ENCODE results near the gene FSTL4.

Gene FSTL4

DNA sequence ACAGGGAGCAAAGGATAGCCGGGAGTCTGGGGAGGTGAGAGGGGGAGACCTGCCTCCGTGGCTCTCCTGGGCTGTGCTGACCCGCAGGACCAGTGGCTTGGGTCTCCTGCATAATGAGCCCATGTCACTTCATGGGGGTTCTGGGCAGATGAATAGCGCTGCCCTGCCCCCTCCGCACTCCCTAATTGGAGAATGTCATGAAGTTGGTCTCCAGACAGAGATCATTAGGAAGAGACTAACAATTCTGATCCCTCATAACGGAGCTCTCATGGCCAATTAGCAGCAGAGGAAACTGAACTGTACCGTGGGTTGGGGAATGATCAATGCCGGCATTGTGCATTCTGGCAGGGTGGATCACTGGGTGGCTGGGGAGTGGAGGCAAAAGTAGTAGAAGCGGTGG lies 186.1 kb downstream of the FSTL4 start:
- DNase-seq (ENCODE audit: low spot score) = no peak

DNA sequence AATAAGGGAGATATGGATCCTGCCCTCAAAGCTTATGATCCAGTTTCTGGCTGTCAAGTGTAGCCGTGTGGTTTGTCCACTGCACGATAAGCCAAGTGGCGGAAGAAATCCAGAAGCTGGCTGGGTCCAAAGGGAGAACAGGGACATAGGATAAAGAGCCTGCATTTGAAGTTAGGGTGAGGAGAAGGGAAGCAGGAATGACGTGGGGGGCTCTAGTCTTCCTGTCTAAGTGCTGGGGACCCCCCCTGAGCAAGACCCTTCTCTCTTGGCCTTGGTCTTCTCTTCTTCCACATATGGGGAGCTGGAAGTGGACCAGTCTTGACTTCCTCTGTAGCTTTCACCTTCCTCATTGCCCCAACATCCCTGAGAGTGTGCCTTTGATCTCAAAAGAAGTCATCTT lies 186.6 kb downstream of the FSTL4 start:
- DNase-seq (ENCODE audit: low spot score) = no peak

DNA sequence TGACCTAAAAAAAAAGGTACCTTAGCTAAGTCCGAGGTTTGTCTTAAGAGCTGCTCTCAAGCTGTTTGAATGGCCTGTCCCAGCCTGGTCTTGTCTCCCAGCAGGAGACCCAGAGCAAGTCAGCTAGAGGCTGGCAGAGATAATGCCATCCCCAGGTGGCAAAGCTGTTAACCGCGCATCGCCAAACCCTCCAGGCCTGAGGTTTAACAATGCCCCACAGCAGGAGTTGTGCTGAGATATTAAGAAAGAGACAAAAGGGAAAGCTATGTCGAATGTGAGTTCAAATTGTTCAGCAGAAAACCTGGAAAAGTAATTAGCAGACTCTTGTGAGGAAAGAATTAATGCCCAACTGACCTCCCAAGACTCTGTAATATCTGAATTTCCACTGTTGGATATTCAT lies 187.1 kb downstream of the FSTL4 start:
- no peak for DNase-seq (ENCODE audit: low spot score)

DNA sequence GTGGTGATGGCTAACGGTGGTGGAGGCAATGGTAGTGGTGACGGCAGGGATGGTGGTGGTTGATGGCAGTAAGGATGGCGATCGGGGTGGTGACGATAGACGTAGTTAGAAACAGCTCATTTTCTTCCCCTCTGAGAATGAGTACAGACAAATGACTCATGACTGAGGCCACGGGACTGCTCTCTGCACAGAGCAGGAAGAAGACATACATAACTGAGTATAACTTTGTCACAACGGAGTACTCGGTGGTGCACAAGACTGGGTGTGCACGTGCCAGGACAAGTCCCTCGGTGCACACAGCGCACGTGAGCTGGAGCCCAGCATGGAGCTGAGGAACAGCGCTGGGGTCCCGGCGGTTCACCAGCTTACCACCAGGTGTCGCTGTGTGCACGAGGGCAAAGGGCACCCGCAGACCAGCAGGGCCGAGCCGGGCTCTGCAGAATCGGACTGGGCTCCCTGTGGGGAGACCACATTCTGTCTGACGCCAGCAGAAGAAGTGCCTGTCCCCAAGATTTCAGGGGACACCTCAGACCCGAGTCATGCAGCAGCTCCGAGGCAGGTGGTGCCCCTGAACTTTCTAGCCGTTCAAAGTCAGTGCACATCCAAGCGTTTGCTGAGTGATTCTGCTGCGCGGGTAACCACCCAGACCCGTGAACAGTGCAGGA lies 188.6 kb downstream of the FSTL4 start:
- peak; percentile 17 for DNase-seq (ENCODE audit: low spot score)

DNA sequence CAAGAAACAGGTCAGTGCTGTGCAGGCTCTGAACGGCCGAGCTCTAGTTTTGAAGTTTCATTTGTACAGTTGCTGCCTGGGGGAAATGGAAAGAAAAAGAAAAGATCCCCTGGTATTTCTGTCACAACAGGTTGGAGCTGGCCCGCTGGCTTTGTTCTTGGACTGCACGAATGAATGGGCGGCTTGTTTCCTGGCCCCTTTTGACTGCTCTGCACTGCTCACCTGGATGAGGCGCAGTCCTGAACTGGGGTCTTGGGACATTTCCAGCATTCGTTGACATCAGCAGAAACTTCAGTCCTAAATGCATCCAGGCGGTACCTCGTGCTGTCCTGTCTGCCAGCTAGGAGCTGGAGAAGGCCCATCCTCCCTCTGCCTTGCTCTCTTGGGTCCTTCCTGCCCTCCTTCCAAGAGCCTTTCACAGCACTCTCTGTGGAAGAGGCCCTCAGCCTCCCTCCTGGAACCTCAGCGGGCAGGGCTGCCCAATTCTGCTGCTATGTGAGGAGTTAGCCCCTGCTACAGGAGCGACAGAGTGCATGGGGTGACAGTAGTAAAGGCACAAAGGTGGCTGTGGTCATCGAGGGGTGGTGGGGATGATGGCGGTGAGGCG lies 189.2 kb downstream of the FSTL4 start:
- no peak for DNase-seq (ENCODE audit: low spot score)

DNA sequence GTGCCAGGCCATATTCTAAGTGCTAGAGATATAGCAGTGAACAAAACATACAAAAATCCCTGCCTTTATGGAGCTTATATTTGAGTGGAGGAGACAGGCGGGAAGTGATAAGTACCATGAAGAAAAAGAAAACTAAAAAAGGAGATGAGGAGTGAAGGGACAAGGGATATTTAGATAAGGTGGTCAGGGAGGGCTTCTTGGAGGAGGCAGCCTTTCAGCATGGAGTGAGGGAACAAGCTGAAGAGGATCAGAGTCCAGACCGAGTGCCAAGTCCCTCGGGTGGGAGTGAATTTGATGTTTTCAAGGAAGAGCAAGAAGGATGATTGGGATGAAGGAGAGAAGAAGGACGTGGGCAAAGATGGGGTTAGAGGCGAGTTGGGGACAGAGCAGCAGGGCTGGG lies 190.5 kb downstream of the FSTL4 start:
- DNase-seq (ENCODE audit: low spot score) = no peak

DNA sequence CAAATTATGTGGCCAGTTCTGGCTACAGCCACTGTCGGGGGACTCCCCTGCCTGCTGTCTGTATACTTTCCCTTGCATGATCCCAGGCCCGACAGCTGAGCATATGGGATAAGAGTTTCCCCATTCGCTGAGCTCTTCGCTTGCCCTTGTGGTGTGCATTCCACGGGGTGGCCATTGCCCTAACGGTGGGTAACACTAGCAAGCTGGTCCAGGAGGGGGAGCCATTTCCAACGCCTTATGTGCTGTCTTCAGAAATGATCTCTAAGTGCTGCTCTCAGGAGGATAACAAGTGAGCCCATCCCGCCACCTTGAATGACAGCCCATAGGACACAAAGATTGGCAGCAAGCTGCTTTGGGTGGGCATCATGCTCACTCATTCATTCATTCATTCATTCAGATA lies 190.9 kb downstream of the FSTL4 start:
- DNase-seq (ENCODE audit: low spot score) = no peak

DNA sequence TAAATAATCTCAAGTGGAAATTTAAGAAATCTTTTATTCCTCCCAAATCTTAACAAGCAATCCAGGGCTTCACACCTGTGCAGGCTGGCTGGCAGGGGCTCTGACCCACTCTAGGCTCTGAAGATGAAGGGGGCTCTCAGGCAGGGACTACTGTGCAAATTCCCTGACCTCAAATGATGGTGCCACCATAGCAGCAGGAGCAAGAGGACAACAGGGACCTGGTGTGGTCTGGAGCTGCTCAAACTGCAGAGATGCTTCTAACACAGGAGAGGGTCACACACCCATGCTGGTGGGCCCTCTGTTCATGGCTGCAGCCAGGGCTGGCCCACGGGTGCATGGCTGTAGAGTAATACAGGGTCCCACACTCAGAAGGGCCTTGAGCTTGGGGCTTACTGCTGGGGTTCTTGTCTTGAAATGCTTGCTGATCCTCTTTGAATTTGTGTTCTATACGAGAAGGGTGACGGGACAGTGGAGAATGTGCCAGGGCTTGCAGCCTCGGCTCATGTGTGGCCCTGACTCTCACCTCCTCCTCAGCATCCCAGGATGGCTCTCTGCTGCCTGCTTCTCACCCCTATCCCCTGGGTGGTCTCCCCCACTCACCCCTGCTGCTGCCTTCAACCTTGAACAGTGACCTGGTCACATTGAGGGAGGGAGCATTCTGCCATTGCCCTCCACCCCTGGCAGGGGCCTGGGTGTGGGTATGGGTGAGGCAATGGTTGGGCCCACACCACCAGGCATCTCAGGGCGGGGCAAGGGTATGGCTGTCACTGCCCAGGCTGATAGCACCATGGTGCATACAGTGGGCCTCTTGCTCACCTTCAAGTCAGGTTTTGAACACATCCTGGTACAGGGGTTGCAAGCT lies 191.7 kb downstream of the FSTL4 start:
- DNase-seq (ENCODE audit: low spot score) = no peak

DNA sequence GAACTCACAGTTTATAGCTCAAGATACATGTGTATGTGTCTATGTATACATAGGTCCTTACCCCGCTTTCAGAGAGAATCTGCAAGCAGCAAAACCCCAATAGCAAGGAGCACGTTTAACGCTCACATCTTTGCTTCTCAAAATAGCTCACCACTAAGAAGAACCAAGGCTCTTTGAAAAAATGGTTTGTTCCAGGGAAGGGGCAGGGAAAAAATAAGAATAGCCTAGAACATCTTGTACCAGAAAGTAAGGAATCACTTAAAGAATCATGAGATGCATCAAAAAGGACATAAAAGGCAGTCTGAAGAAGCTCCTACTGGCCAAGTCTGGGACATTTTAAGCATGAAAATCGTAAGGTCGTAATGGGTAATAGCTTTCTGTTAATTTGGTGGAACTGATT lies 196.4 kb downstream of the FSTL4 start:
- no peak for DNase-seq (ENCODE audit: low spot score)

DNA sequence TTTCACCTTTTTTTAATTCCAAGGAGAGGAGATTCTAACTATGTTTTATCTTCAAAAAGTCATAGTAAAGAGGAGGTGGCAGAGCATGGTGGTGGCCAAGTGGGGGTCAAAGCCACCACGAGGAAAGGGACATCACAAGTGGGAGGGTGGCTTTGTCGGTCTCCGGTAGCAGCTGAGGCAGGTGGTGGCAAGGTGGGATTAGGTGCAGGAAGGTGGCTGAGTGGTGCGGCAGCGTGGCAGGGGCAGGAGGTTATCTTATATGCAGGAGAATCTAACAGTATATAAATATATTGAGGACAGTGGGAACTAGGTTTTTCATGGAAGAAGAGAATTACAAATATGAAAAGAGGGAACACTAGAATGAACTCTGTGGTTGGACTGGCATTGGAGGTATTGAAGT lies 196.8 kb downstream of the FSTL4 start:
- no peak for DNase-seq (ENCODE audit: low spot score)

DNA sequence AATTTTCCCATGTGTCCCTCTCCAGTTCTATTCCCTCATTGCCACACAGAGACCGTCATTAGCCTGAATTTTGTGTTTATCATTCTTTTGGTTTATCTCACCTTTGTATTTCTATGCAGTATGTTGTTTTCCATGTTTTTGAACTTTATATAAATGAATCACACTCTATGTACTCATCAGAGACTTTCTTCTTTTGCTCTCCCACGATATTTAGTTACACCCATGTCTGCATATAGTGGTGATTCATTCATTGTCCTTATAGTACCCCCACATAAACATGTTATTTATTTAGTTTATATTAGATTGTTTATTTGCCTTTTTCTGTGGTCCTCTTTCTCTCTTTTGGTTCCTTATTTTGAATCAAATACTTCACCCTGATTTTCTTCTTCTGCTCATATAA lies 199.7 kb downstream of the FSTL4 start:
- DNase-seq (ENCODE audit: low spot score) = no peak

DNA sequence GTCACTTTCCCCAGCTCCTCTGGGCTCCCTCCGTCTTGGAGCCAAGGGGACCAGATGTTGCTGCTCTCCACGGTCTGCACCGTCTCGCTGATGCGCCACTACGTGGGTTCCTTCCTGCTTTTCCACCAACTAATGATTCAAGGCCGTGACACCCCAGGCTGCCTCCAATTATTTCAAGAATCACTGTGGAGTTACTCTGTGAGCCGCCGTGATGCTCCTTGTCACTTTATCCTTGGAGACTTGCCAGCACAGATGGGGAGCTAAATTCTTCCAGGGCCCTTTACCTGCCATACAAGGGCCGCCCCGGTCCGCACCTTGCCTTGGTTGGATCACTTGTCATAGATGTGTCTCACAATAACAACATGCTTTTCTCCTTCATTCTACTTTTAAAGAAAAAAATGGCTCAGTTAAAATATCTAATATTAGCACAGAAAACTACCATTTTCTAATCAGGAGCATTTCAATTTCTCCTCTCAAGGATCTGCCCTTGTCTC lies 202.0 kb downstream of the FSTL4 start:
- DNase-seq (ENCODE audit: low spot score) = no peak

DNA sequence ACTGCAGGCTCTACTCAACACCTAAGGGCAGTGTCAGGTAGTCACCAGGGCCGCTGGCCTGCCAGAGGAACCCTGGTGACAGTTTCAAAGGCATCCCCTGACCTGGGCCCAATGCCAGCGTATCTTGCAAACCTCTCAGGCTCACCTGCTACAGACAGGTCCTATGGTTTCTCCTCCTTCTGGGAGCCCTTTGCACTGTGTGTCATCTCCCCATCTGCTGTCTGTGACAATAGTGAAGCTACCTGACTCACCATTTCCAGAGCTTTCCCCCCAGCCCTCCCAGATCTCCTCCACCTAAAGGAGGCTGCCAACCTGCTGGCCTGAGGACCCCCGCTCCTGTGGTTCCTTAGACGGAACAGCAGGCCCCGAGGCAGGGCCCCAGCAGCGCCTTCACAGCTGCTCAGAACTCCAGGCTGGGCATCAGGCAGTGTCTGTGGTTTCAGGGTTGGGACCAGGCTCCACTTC lies 203.1 kb downstream of the FSTL4 start:
- no peak for DNase-seq (ENCODE audit: low spot score)

DNA sequence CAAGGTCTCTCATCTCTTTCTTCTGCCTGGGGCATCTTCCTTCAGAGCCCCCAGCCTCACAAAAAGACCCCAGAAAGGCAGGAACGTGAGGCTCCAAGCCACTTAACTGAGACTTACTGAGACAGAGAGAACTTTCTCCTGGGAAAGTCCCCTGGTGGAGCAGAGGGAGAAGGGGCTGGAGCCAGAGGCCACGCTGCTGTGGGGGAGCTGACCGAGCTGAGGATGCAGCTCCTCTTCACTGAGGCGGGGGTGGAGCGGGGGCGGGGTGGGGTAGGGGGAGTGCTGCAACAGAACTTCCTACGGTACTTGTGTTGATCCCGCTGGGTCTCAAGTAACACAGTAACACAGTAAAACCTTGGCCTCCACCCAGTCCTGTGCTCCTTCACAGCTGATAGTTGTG lies 204.0 kb downstream of the FSTL4 start:
- no peak for DNase-seq (ENCODE audit: low spot score)

DNA sequence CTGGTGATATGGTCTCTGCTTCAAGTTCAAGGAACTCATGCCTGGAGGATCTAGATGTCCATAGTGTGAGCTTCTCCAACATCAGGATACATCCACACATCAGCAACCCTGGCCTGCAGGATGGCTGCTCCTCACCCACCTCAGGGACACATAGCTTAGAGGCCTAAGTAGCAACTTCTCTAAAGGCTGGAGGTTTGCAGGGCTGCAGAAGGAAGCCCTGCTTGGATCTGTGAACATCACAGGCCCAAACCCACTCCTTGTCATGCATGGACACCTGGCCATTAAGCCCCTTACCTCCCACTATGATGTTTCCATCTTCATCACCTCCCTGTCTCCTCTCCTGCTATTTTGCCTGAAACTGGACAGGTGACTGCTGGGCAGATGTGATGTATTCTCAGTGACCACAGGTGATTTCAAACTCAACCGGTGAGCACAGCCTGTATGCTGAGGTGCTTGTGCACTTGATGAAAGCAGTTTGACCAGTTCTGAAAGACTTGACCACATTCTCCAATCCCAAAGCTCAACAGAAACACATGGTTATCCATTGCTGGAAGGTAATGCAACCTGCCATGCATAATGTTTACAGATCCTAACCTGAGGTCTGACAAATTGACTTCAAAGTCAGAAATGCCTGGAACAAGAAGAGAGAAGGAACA lies 205.2 kb downstream of the FSTL4 start:
- no peak for DNase-seq (ENCODE audit: low spot score)

DNA sequence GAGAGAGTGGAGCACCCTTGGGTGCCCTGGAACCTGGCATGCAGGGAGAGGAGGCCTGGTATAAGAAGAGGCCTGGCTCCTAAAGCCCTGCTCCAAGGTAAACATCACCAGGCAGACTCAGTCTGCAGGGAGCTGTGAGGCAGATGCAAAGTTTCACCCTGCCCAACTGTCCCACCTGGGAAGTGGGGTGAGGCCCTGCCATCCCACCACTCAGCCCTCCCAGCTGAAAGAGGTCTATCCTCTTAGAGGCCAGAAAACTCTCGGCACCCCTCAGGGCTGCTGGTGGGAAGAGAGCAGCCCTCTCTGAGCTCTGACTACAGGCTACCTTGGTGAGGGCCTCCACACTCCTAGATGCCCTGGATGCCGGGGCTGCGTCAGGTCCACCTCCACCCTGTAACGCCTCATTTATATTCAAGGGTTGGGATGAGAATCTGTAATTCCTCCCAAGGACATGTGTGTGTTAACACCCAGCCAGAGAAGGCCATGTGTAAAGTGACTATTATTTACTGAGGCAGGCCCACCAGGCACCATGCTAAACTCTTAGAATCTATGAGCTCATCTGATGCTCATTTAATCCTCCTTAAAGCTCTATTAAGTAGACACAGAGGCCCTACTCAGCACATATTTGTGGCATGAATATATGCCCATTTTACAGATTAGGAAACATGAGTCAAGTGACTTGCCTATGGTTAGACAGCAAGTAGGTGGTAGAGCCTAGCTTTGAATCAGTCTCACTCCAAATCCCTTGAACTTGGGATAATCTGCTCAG lies 205.9 kb downstream of the FSTL4 start:
- DNase-seq (ENCODE audit: low spot score) = no peak

DNA sequence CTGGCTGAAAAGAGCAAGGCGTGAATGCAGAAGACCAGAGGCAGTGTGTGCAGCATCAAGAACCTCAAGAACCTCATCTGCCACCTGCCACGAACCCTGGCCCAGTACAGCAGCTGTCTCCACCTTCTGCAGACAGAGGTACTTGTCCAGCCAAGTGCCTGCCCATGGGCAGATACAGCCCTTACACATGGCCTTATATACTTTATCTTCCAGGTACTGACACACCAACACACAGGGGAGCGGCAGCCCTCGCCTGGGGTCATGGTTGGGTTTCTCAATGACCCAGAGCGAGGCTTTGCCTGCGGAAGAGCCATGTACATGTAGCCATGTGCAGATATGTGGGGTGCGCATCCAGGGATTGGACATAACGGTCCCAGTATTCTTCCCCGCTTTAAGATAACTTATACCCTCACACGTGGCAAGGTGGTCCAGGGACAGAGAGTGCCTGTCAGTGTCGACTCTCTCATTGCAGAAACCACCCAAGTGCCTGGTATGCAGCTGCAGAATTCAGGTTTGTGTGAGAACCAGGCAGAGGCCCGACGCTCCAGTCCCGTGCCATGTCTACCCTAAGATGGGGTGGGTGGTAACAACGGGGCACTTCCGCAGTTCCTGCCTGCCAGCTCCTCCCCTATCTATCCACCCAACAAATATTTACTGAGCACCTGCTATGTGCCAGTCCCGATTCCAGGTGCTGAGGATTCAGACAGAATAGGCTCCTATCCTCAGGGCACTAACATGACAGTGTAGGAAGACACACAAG lies 206.9 kb downstream of the FSTL4 start:
- no peak for DNase-seq (ENCODE audit: low spot score)

DNA sequence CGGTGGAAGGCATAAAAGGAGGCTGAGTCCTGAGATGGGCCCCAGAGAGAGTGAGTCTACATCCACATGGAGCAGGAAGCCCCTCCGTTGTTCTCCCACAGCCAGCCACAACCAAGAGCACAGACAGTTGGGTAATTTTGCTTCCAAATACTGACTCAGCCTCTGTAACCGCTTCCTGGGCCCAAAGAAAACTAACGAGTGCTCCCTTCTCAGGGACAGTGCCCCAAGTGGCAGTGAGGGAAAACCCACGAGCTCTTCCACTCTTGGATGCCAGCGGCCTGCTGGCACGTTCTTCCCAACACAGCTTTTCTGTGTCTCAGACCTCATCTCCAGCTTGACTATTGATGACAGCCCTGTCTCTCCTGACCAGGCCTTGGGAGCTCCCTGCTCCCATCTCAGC lies 207.6 kb downstream of the FSTL4 start:
- no peak for DNase-seq (ENCODE audit: low spot score)

DNA sequence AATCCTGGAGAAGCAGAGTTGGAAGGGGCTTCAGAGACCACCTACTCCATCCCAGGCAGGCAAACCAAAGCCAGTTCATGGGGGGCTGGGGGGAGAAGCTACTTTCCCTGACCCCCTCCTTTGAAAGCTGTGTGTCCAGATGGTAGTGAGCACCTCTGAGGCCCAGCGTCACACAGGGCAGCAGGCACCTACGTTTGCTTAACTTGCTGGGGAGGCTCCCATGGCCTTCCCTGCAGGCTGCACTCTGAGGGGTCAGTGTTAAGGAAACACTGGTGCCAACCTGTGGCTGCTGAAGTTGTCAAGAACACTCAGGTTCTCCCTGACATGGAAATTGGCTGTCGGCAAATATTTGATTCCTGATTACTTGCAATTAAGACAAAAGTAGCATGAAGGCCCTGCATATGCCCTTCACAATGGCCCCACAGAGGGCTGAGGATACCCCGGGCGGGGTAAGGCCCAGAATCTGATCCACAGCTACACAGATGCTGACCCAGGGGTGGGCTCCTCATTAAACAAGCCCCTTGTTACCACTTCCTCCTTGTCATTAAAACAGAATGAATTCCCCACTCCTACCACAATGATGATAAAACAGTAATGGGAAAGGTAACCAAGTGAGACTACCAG lies 208.5 kb downstream of the FSTL4 start:
- DNase-seq (ENCODE audit: low spot score) = no peak

DNA sequence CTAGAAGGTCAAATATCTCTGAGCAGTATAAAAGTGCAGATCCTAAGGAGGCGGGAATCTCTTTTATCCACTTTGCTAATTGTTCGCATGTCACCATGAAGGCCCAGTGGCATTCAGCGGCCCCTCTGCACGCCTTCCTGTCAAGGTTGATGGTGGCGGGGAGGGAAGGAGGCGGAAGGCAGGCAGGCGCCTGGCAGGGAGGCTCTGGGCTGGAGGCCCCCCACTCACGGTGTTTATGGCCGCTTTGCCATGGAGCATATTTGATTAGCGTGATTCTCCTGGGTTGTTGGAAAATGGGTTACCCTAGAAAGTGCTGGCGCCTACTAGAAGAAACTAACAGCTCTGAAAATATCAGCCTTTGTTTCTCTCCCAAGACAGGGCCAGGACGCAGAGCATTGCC lies 209.6 kb downstream of the FSTL4 start:
- no peak for DNase-seq (ENCODE audit: low spot score)

Measured in globus pallidus (tissue), 1 donor.